DOHH2 (cell line): Measurements from ENCODE around the gene PRR15L.

Experiments
- H3F3A ChIP-seq: fragments of 200-600 bp; sonication (generic), shearing (Covaris generic); 2 replicates; pipeline ENCODE4 v1.6.0; 2016; ENCODE audit warnings: antibody characterized with exemption, mild to moderate bottlenecking; ENCODE audit not compliant: control insufficient read depth, insufficient read depth
- H3K27ac ChIP-seq: fragments of 200-600 bp; sonication (generic); 2 replicates; pipeline ENCODE4 v1.5.1; 2014; ENCODE audit warnings: low read depth, mild to moderate bottlenecking, low read length, moderate library complexity
- H3K27me3 ChIP-seq: fragments of 200-600 bp; sonication (generic); 2 replicates; pipeline ENCODE4 v1.6.1; 2014; ENCODE audit warnings: mild to moderate bottlenecking, low read length, mixed read lengths; ENCODE audit not compliant: control insufficient read depth
- H3K36me3 ChIP-seq: fragments of 200-600 bp; sonication (generic); 2 replicates; pipeline ENCODE4 v1.6.1; 2014; ENCODE audit warnings: mild to moderate bottlenecking, low read length, moderate library complexity, mixed read lengths; ENCODE audit not compliant: control insufficient read depth
- H3K4me1 ChIP-seq: fragments of 200-600 bp; sonication (generic); 2 replicates; pipeline ENCODE4 v1.6.1; 2014; ENCODE audit warnings: mild to moderate bottlenecking, low read length, mixed read lengths; ENCODE audit not compliant: control insufficient read depth
- H3K4me2 ChIP-seq: fragments of 200-600 bp; sonication (generic); 2 replicates; pipeline ENCODE4 v1.6.0; 2014; ENCODE audit warnings: mild to moderate bottlenecking, low read length, moderate library complexity
- H3K4me3 ChIP-seq: fragments of 200-600 bp; sonication (generic); 2 replicates; pipeline ENCODE4 v1.5.1; 2014; ENCODE audit warnings: mild to moderate bottlenecking, low read length, mixed read lengths
- H3K79me2 ChIP-seq: fragments of 200-600 bp; sonication (generic); 2 replicates; pipeline ENCODE4 v1.6.1; 2014; ENCODE audit warnings: mild to moderate bottlenecking, low read length, mixed read lengths; ENCODE audit not compliant: control insufficient read depth
- H3K9me2 ChIP-seq: fragments of 200-600 bp; sonication (generic); replicated peaks from 2 replicates; pipeline ENCODE4 v1.6.1; 2014; ENCODE audit warnings: mild to moderate bottlenecking, low read length, mixed read lengths; ENCODE audit not compliant: control insufficient read depth
- H3K9me3 ChIP-seq: fragments of 200-600 bp; sonication (generic); 2 replicates; pipeline ENCODE4 v1.6.1; 2014; ENCODE audit warnings: antibody characterized with exemption, low read length, mixed read lengths; ENCODE audit not compliant: control insufficient read depth, insufficient read depth
- H4K20me1 ChIP-seq: fragments of 200-600 bp; sonication (generic); 2 replicates; pipeline ENCODE4 v1.6.0; 2014; ENCODE audit warnings: low read depth, mild to moderate bottlenecking, antibody characterized with exemption, low read length, moderate library complexity; ENCODE audit not compliant: control insufficient read depth, insufficient read depth
- CTCF ChIP-seq: fragments of 200-600 bp; sonication (generic); IDR thresholded peaks from one replicate; pipeline ENCODE4 v1.5.1; 2014; ENCODE audit warnings: antibody characterized with exemption, mild to moderate bottlenecking, low read depth, low read length; ENCODE audit not compliant: poor library complexity, severe bottlenecking
- EZH2phosphoT487 ChIP-seq: fragments of 200-600 bp; sonication (generic); IDR thresholded peaks from 2 replicates; pipeline ENCODE4 v1.6.1; 2017; ENCODE audit warnings: borderline replicate concordance, mild to moderate bottlenecking, antibody characterized with exemption, low read length, moderate library complexity, mixed read lengths

PRR15L gene

DNA sequence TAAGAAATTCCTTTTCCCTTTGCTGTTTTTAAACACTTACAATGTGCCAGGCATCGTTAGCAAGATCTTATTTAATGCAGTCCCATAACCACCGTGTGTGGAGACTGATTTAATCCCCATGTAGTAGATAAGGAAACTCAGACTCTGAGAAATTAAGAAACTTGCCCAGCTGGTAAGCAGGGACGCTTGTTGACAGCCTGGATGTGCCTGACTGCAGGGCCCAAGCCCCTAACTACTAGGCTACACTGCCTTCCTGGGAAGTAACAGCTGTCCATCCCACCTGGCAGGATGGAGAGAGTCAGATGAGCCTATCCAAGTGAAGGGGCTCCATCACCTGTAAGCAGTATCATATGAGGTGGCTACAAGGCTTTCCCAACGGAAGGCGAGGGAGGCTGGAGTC lies 36.3 kb upstream of the PRR15L start:
- H4K20me1 ChIP-seq: no peaks in the 10 kb centered on the region
- no peak overlapping the region for H3K27ac ChIP-seq
- no peak overlapping the region for H3K4me2 ChIP-seq
- no peak for TF ChIP-seq EZH2phosphoT487
- no peak for TF ChIP-seq CTCF
- no peaks in the 10 kb centered on the region for H3K4me1 ChIP-seq
- H3K9me2 ChIP-seq: no peaks in the 10 kb centered on the region
- H3F3A ChIP-seq: no peaks in the 10 kb centered on the region
- H3K9me3 ChIP-seq: no peaks in the 10 kb centered on the region
- no peak overlapping the region for H3K4me3 ChIP-seq
- no peaks in the 10 kb centered on the region for H3K36me3 ChIP-seq
- peaks cover 15% of the 10 kb centered on the region for H3K27me3 ChIP-seq
- no peaks in the 10 kb centered on the region for H3K79me2 ChIP-seq

GRCh38 chr17:47993031-47993564 lies 35.4 kb upstream of the PRR15L start:
- no peaks in the 10 kb centered on the region for H3K9me2 ChIP-seq

GRCh38 chr17:47992216-47992615 lies 34.5 kb upstream of the PRR15L start:
- Histone ChIP-seq H3K79me2 (no peaks in the 10 kb centered on the region), H3F3A (no peaks in the 10 kb centered on the region), H3K4me1 (no peaks in the 10 kb centered on the region), H3K4me2 (no peak overlapping the region), H3K4me3 (no peak overlapping the region), H3K27ac (no peak overlapping the region), H3K27me3 (peaks cover 12% of the 10 kb centered on the region), H3K9me2 (no peaks in the 10 kb centered on the region), H3K9me3 (no peaks in the 10 kb centered on the region), H4K20me1 (no peaks in the 10 kb centered on the region), H3K36me3 (no peaks in the 10 kb centered on the region)
- TF ChIP-seq CTCF (no peak), EZH2phosphoT487 (no peak)

More at GRCh38 chr17:47993031-47993564, 35.4 kb upstream of the PRR15L start:
- Histone ChIP-seq H3F3A (no peaks in the 10 kb centered on the region), H3K27ac (no peak overlapping the region), H3K4me1 (no peaks in the 10 kb centered on the region), H3K79me2 (no peaks in the 10 kb centered on the region), H3K36me3 (no peaks in the 10 kb centered on the region), H3K4me2 (no peak overlapping the region), H3K4me3 (no peak overlapping the region), H3K9me3 (no peaks in the 10 kb centered on the region), H4K20me1 (no peaks in the 10 kb centered on the region), H3K27me3 (peaks cover 15% of the 10 kb centered on the region)
- TF ChIP-seq CTCF (no peak), EZH2phosphoT487 (no peak)
